ENCODE data around the gene COX11.

Gene COX11

DNA sequence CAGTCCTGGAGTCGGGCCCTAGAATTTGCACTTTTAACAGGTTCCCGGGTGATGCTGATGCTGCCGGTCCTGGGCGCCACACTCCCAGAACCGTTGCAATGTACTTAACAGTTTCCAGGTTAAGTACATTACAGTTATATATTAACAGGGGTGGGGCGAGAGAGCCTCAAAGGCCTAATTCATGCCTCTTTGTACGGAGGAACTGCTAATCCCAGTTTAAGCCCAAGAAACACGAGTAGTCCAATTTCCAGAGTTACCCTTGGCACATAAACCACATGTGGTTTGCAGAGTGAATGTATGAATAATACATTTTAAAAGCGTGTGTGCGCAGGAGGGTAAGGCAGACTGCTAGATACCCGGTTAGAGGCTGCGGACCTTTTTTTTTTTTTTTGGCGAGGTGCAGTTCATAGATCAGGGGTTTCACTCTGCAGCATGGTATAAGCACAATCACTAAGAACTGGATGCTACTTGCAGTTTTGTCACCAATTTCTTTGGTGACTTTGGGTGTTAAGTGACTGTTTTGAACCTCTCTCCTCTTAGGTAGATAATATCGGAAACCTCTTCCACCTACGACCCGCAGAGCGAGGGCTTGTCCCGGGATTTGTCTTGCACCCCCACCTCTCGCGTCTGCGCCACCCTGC lies 713 bp downstream of the COX11 start:
- DNase-seq (ENCODE audit: low read depth, low spot score), result no peak

DNA sequence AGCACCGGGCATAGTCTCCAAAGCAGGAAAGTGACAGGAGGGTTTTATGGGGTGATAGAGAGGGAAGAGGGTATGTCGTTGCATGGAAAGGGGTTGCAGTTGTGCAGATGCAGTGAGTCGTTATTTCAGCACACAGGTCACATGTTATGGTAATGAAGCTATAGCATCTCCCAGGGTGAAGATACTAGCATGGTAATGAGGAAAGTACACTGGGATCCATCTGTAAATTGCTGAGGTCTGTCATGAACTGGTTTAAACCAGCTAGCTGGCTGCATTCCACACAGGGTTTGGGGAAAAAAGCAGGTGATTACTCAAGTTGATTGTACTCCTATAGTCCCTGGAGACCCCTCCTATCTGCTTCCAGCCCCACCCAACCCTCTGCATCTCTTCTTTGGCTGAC lies 11.7 kb downstream of the COX11 start:
- no peak for DNase-seq (ENCODE audit: low read depth, low spot score)

DNA sequence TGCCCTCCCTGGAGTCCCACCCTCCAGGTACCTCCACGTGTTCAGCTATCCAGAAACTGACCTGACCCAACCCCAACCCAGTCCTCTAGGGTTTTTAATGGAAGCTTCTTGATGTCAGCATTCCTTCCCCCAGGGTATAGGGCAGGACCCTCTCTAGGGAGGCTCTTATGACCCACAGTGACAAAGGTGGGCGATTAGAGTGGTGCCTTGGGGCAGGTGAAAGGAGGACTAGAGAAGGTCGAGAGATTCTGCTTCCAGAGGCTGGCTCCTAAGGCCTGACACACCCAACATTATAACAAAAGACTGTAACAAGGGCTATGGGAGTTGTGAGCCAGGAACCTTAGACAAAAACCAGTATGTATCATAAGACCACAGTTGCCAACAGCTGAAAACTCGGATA lies 17.2 kb downstream of the COX11 start:
- DNase-seq (ENCODE audit: low read depth, low spot score), result no peak

DNA sequence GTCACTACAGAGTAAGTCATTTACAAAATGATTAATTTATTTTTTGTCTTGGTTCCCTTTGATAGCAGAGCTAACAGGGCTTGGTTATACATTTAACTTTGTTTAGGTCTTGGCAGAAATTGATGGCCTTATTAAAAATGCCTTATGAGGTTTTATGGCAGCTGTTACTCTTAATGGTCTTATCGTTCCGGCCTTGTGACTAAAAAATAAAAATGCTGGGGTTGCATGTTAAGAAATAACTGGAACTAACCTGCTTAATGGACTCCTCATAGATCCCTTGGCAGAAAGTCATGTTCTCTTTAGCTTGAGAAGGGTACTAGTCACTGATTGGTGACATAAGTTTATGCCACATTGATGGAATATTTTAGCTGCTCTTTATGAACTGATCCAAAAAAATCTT lies 18.3 kb downstream of the COX11 start:
- DNase-seq (ENCODE audit: low read depth, low spot score), result no peak

DNA sequence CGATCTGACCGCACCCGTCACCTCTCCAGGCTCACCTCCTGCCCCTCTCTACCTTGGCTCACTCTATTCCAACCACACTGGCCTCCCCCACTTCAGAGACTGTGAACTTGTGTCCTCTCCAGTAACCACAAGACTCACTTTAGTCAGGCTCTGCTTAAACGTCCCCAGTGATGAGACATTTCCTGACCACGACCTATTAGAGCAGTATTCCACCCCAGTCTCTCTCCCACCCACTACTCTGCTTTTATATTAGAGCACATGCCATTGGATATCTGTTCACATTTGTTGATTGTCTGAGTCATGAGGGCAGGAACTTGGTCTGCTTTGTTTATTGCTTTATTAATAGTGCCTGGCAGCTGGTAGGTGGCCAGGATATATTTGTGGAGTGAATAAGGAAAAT lies 20.1 kb downstream of the COX11 start:
- no peak for DNase-seq (ENCODE audit: low read depth, low spot score)

DNA sequence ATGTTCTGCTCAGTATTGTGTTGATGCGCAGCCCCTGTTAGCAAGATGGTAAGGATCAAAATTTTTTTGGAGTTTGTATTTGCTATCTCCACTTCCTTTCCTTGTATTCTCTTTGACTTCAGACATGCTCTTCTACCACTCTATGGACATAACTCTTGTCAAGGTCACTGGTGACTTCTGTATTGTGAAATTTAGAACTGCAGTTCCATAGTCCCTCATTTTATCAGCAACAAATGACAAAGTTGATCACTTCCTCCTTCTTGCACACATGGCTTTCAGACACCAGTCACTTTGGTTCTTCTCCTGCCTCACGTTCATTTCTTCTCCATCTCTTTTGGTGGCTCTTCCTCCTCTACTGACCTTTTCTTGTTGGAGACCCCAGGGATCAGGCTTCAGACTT lies 21.1 kb downstream of the COX11 start:
- no peak for DNase-seq (ENCODE audit: low read depth, low spot score)

DNA sequence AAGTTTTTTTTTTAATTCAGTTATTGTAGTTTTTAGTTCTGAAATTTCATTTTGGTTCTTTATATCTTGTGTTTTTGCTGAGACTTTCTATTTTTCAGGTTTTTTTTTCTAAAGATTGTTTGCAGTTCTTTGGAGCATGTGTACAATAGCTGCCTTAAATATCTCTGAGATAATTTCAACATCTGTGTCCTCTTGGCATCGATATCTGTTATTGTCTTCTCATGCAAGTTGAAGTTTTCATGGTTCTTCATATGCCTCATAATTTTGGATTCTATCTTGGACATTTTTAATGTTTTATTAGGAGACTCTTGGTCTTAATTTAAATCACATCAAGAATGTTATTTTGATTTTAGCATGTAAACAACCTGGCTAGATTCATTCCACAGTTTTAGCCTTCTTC lies 22.8 kb downstream of the COX11 start:
- DNase-seq (ENCODE audit: low read depth, low spot score), result no peak

DNA sequence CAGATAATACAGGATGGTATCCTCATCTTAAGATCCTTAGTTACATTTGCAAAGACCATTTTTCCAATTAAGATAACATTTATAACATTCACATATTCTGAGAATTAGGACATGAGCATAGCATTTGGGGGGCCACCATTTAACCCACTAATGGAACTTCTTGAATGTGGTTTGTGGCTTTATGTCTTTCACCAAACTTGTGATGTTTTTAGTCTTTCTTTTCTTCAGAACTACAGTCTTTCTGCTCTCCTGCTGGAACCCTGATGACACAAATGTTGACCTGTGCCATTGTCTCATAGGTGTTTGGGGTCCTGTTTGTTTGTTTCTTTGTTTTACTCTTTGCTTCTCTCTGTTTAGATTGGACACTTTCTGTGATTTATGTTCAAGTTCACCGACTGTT lies 23.2 kb downstream of the COX11 start:
- no peak for DNase-seq (ENCODE audit: low read depth, low spot score)

DNA sequence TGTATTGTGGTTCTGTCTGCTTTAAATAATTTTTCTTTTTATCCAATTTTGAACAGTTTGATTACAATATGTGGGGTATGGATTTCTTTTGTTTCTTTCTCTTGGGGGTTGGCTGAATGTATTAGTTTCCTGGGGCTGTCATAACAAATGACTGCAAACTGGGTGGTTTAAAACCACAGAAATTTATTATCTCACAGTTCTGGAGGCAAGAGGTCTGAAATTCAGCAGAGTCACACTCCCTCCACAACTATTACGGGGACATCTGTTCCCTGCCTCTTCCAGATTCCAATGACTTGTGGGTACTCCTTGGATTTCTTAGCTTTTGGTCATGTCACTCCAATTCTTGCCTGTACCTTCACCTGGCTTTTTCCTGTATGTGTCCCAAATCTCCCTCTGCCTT lies 23.7 kb downstream of the COX11 start:
- DNase-seq (ENCODE audit: low read depth, low spot score), result no peak

DNA sequence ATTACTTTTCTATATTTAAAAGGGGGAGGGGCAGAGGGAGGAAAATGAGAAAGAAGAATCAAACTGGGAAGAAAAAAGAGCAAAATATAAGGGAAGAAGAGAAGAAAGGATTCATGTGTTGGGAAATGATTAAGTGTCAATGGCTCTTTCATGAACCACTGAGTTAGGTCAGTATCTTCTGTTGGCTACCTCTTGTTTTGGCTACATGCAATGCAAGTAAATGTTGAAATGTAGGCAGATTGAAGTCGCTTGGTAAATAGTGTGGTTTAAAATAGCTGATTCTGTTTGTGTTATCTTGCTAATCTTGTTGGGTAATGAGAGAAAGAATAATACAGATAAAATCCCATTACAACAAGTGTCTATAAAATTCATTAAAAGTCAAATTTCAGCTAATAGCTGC lies 27.2 kb downstream of the COX11 start:
- no peak for DNase-seq (ENCODE audit: low read depth, low spot score)

DNA sequence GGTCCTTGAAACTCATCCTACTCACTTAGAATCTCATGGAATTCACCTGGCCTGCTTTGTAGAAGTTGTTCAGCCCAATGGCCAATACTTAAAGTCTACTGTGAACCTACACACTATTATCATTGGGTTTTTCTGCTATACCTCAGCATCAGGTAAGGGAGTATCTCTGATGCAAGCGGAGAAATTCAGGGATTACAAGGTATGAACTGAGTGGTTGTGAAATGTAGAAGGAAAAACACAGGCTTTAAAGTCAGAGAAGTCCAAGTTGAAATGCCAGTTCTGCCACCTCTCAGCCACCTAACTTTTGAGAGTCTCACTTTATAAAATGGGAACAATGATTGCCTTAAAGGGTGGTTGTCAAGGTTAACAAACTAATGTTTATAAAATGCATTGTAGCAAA lies 31.0 kb downstream of the COX11 start:
- no peak for DNase-seq (ENCODE audit: low read depth, low spot score)

DNA sequence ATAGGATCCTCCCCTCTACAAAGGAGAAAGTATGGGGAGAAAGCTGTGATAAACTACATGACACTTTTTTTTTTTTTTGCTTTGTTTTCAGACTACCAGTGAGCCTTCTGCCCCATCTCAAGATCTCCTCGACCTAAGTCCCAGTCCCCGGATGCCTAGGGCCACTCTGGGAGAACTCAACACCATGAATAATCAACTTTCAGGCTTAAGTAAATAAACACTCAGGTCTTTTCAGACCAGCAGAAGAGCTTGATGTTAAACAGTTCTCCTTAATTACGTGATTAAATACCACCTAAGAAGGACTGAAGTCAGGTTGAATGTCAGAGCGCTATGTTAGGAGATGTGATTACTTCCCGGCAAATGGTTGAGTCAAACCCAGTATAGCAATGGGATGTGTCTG lies 31.4 kb downstream of the COX11 start:
- no peak for DNase-seq (ENCODE audit: low read depth, low spot score)

DNA sequence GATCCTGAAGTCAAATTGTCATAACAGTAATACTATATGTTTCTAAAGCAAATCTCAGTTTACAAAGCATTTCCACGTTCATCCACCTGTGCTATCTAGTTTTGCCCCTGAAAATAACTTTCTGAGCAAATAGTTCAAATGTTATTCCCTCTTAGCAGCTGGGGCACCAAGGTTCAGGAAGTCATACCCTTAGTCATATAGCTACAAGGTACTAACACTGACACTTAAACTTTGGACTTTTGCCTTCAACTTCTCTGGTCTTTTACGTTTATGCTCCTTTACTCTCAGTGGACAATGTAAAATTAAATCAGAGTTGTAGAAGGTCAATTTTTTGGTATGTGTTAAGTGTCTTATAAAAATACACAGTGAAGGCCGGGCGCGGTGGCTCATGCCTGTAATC lies 33.0 kb downstream of the COX11 start:
- DNase-seq (ENCODE audit: low read depth, low spot score), result no peak

DNA sequence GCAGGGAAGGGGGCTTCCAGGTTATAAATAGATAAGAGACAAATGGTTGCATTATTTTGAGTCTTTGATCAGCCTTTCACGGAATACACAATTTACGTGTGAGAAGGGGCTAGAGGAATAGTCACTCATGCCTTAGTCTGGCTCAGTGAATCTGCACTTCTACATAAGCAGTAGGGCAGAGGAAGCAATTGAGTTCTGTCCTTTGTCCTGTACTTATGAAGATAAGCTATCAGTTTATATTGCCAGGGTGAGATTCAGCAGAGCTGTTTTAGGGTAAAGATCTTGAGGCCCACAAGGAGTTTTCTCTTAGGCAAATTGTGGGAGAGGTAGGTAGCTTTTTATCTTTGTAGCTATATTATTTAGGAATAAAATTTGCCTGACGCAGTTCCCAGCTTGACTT lies 34.5 kb downstream of the COX11 start:
- DNase-seq (ENCODE audit: low read depth, low spot score), result no peak

DNA sequence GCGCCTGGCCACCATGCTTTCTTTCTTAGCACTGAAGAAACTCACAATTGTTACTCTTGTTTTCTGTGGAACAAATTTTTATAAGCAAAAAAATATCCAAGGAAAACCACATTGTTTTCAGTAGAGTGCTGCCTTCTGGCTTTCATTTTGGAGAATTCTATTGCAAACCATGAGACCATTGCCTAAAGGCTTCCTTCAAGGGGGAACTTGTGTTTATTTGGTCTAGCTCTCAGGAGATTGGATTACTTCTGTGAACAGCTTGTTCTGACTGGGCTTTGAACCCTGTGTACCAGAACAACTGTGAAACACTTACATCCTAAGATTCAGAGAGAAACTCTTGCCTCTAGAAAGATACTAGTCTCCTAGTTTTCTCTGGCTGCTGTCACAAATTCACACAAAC lies 35.7 kb downstream of the COX11 start:
- DNase-seq (ENCODE audit: low read depth, low spot score), result no peak

DNA sequence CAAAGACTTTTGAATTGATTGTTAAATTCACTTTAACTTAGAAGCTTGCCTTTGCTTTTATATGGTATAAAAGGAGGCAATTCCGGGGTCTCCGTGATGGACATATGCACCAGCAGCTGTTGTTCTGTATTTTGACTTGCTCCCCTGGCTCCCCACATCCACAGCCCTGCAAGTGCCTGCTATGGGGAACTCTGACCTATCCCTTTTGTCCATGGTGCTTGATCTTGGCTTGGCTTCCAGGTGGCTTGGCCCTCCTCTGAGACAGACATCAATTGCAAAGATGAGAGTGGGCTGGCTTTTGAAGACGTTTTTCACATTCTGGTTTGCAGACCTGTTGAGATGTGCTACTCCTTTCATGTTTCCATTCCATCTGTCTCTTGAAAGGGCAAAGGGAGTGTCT lies 40.9 kb downstream of the COX11 start:
- no peak for DNase-seq (ENCODE audit: low read depth, low spot score)

DNA sequence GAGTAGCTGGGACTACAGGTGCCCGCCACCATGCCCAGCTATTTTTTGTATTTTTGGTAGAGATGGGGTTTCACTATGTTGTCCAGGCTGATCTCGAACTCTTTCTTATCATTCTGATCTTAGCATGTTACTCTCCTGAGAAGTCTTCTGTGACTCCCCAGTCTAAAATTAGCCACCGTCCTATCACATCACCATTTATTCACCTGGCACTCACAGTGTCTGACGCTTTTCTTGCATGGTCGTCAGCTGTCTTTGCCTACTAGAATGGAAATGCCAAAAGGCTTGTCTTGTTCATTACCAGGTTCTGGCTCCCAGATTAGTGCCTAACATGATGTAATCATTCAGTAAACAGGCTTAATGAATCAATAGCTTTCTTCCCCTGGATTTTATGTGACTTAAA lies 44.0 kb downstream of the COX11 start:
- DNase-seq (ENCODE audit: low read depth, low spot score), result no peak

DNA sequence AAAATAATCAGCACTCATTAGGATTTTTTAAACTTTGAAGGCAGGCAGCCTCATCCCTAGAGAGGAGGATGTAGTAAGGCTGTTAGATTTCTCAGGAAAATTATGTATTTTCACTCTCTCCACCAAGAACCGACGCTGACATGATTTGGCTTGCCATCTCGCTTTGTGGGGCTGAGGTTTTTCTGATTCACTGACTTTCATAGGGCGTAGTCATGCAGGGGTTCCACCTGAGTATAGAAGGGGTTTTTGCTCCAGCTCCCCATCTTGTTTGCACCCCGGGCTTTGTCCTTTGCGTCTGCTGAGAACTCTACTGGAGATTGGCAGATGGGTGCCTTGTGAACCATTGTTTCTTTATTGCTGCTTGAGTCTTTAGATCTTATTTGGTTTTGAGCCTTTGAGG lies 47.6 kb downstream of the COX11 start:
- DNase-seq (ENCODE audit: low read depth, low spot score), result no peak

DNA sequence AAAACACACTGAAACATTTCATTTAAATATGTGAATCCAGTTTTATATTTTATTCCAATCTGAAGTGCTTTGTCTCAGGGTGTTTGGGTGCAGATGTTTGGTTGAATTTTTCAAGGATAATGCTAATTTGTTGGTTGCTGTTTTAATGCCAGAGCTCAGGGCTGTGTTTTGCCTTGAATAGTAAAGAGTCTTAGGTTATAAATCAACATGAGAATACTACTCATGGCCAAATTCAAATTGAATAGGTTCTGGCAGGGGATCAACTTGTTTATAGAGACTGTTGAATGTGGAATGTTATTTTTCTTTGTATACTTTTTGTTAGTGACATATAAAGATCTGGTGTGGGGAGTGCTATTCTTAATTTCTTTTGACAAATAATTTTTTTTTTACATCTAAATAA lies 49.0 kb downstream of the COX11 start:
- no peak for DNase-seq (ENCODE audit: low read depth, low spot score)

DNA sequence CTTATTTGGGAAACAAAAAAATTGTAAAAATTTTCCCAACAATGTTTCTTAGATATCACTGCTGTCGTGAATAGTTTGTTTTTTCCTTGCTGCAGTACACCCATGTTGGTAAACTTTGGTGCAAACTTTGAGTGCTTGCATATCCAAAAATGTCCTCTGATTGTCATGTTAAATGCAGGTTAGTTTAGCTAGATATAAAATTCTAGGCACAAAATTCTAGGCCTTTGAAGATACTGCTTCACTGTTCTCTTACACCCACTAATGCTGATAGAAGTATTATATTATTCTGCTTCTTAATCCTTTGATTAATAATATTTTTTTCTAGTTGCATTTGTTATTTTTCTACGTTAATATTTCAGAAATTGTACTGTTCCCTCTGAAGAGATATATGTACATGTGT lies 51.7 kb downstream of the COX11 start:
- DNase-seq (ENCODE audit: low read depth, low spot score), result no peak
